ENCODE results near the gene HLA-B.

The HLA-B gene

GRCh38 chr6:31363811-31364210 is 6.8 kb upstream of the HLA-B start:
- no peak overlapping the region for H3K27ac Mint-ChIP-seq
- TF ChIP-seq CTCF (IDR thresholded peaks at IDR 0.05; ENCODE audit: unreplicated experiment in 3 of 3): no peak
- H3K36me3 Mint-ChIP-seq (ENCODE audit: low read depth): no peaks in the 10 kb centered on the region
- peaks cover 99% of the 10 kb centered on the region for H3K27me3 Mint-ChIP-seq (ENCODE audit: low read depth)
- no peak overlapping the region for H3K4me3 Mint-ChIP-seq
- H3K4me1 Mint-ChIP-seq: no peaks in the 10 kb centered on the region
- peaks cover 3% of the 10 kb centered on the region for H3K9me3 Mint-ChIP-seq

- H3K9me3 Mint-ChIP-seq: peaks cover 3% of the 10 kb centered on the region
- H3K27ac Mint-ChIP-seq: no peak overlapping the region
- peaks cover 99% of the 10 kb centered on the region for H3K27me3 Mint-ChIP-seq (ENCODE audit: low read depth)
- H3K36me3 Mint-ChIP-seq (ENCODE audit: low read depth): no peaks in the 10 kb centered on the region
- TF ChIP-seq CTCF (IDR thresholded peaks at IDR 0.05; ENCODE audit: unreplicated experiment in 3 of 3): no peak
- no peak overlapping the region for H3K4me3 Mint-ChIP-seq
- H3K4me1 Mint-ChIP-seq: no peaks in the 10 kb centered on the region
Observed at GRCh38 chr6:31362751-31363150, 5.8 kb upstream of the HLA-B start.

GRCh38 chr6:31359581-31359980 is 2.6 kb upstream of the HLA-B start:
- Mint-ChIP-seq H3K27me3 (ENCODE audit: low read depth) (peaks cover 96% of the 10 kb centered on the region), H3K9me3 (peaks cover 3% of the 10 kb centered on the region), H3K4me3 (no peak overlapping the region), H3K36me3 (ENCODE audit: low read depth) (no peaks in the 10 kb centered on the region), H3K27ac (no peak overlapping the region), H3K4me1 (no peaks in the 10 kb centered on the region)
- no peak for TF ChIP-seq CTCF (IDR thresholded peaks at IDR 0.05; ENCODE audit: unreplicated experiment in 3 of 3)

DNA sequence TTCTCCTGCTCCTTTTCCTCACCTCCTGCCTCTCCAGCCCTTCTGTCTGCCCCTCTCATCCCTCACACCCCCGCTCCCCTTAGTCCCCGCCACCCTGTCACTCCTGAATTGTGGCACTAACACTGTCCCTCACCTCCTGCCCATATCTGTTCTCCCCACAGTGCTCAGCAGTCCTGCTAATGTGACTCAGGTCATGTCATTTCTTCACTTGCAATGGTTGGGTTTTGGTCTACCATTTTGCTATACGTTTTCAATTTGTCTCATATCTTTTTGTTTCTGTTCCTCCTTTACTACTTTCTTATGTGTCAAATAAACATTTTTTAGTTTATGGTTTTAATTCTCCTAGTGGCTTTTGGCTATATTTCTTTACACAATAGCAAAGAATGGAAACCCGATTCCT is 1.3 kb upstream of the HLA-B start:
- H3K9me3 Mint-ChIP-seq: peaks cover 3% of the 10 kb centered on the region
- TF ChIP-seq CTCF (IDR thresholded peaks at IDR 0.05; ENCODE audit: unreplicated experiment in 3 of 3): no peak
- no peaks in the 10 kb centered on the region for H3K4me1 Mint-ChIP-seq
- no peaks in the 10 kb centered on the region for H3K36me3 Mint-ChIP-seq (ENCODE audit: low read depth)
- no peak overlapping the region for H3K27ac Mint-ChIP-seq
- H3K4me3 Mint-ChIP-seq: peak overlapping the region; percentile 38 to 84 (median 80)
- peaks cover 96% of the 10 kb centered on the region for H3K27me3 Mint-ChIP-seq (ENCODE audit: low read depth)

GRCh38 chr6:31357886-31358285 is 907 bp upstream of the HLA-B start:
- Mint-ChIP-seq H3K4me1 (no peaks in the 10 kb centered on the region), H3K4me3 (peak overlapping the region; percentile 80 to 85 (median 84)), H3K27me3 (ENCODE audit: low read depth) (peaks cover 95% of the 10 kb centered on the region), H3K9me3 (peaks cover 3% of the 10 kb centered on the region), H3K27ac (no peak overlapping the region), H3K36me3 (ENCODE audit: low read depth) (no peaks in the 10 kb centered on the region)
- no peak for TF ChIP-seq CTCF (IDR thresholded peaks at IDR 0.05; ENCODE audit: unreplicated experiment in 3 of 3)

DNA sequence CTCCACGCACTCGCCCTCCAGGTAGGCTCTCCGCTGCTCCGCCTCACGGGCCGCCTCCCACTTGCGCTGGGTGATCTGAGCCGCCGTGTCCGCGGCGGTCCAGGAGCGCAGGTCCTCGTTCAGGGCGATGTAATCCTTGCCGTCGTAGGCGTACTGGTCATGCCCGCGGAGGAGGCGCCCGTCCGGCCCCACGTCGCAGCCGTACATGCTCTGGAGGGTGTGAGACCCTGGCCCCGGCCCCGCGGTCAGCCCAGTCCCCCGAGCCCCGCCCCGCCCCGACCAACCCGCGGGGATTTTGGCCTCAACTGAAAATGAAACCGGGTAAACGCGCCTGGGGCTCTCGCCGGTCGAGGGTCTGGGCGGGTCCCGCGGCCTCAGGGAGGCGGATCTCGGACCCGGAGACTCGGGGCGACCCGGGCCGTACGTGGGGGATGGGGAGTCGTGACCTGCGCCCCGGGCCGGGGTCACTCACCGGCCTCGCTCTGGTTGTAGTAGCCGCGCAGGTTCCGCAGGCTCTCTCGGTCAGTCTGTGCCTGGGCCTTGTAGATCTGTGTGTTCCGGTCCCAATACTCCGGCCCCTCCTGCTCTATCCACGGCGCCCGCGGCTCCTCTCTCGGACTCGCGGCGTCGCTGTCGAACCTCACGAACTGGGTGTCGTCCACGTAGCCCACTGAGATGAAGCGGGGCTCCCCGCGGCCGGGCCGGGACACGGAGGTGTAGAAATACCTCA is 598 bp downstream of the HLA-B start:
- Mint-ChIP-seq H3K9me3 (peaks cover 3% of the 10 kb centered on the region), H3K4me1 (no peaks in the 10 kb centered on the region), H3K27me3 (ENCODE audit: low read depth) (peaks cover 96% of the 10 kb centered on the region), H3K4me3 (peak overlapping the region; percentile 75 to 85 (median 80)), H3K27ac (no peak overlapping the region), H3K36me3 (ENCODE audit: low read depth) (no peaks in the 10 kb centered on the region)
- TF ChIP-seq CTCF (IDR thresholded peaks at IDR 0.05; ENCODE audit: unreplicated experiment in 3 of 3): no peak
